Breast epithelium (tissue), 4 donors: ENCODE data around the gene PSMD4. TPM values are rescaled to one million over a fixed set of nuclear protein-coding genes. Genes with fewer than 3 reads are reported as not detected.

Experiments used
- DNase-seq, 2 donors: peaks; one replicate each; pipeline ENCODE4 v3.0.0-alpha.2; 2019; ENCODE audit warnings: low spot score in 2 of 2
- H3K27ac ChIP-seq, 2 donors: fragments of 200-600 bp; sonication (generic) in 1 of 2; one replicate each; pipeline ENCODE4 v1.5.1; 2016 to 2019; ENCODE audit warnings: mild to moderate bottlenecking in 1 of 2
- H3K27me3 ChIP-seq, 2 donors: fragments of 200-600 bp; sonication (generic) in 1 of 2; one replicate each; pipeline versions ENCODE4 v1.5.1 to v1.6.0; 2017 to 2019; ENCODE audit warnings: control low read depth in 1 of 2, mild to moderate bottlenecking in 1 of 2
- H3K36me3 ChIP-seq: fragments of 200-600 bp; one replicate; pipeline ENCODE4 v1.5.1; 2019
- H3K4me1 ChIP-seq, 2 donors: fragments of 200-600 bp; sonication (generic); one replicate each; pipeline ENCODE4 v1.5.1; 2016 to 2019; ENCODE audit warnings: control low read depth in 1 of 2
- H3K4me3 ChIP-seq, 3 donors: fragments of 200-600 bp; sonication (generic); 1 replicate in 2 of 3; 2 replicates in 1 of 3; pipeline ENCODE4 v1.5.1; 2016 to 2019; ENCODE audit warnings: mild to moderate bottlenecking in 3 of 3, moderate library complexity in 2 of 3
- H3K9me3 ChIP-seq, 2 donors: fragments of 200-600 bp; sonication (generic) in 1 of 2; one replicate each; pipeline ENCODE4 v1.5.1; 2016 to 2019; ENCODE audit warnings: control low read depth in 1 of 2
- POLR2A ChIP-seq: fragments of 450-650 bp; IDR thresholded peaks from one replicate; pipeline ENCODE4 v1.6.1; 2016; ENCODE audit warnings: antibody characterized with exemption, mild to moderate bottlenecking, moderate library complexity
- POLR2AphosphoS5 ChIP-seq, 3 donors: sonication (generic); formaldehyde crosslinking; IDR thresholded peaks; one replicate each; pipeline ENCODE4 v1.6.1; 2017; ENCODE audit warnings: antibody characterized with exemption in 3 of 3
- intact Hi-C: fragments of 100-400 bp; cut with DNase I; formaldehyde crosslinking; loops from one replicate; pipeline ENCODE4 v1.15.1; 2023; ENCODE audit warnings: low total_unique reads
- total RNA-seq, 3 donors: library from RNA; depleted of rRNA; stranded (reverse); fragments of >200 nt; gene quantifications; one replicate each; pipeline ENCODE4 v1.1.0, GENCODE V29; 2016
- TF ChIP-seq, protein P1 (sequence below), 3 donors: fragments of 450-650 bp; IDR thresholded peaks; one replicate each; pipeline ENCODE4 v1.5.1; 2016 to 2017; ENCODE audit warnings: antibody characterized with exemption in 3 of 3, mild to moderate bottlenecking in 3 of 3, moderate library complexity in 3 of 3

Gene PSMD4
- total RNA-seq, 3 donors from 2014 or later, result 108 to 188 (median 140) TPM

DNA sequence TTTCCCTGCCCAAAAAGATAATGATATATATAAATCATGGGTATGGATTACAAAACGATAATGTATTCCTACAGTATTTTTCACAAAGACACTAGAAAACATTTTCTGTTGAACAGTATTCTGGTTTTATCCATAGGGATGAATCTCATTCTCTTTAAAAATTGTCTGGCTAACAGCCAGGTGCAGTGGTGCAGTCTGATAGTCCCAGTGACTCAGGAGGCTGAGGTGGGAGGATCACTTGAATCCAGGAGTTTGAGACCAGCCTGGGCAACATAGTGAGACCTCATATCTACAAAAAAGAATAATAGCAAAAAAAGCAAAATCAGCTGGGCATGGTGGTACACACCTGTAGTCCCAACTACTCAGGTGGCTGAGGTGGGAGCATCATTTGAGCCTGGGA lies 32.9 kb upstream of the PSMD4 start:
- DNase-seq, result no peak
- Histone ChIP-seq H3K27ac (no peak overlapping the region), H3K27me3 (no peaks in the 10 kb centered on the region), H3K9me3 (no peaks in the 10 kb centered on the region), H3K4me3 (no peak overlapping the region), H3K4me1 (no peaks in the 10 kb centered on the region), H3K36me3 (no peaks in the 10 kb centered on the region)
- intact Hi-C loops, result no loop called here
- TF ChIP-seq POLR2AphosphoS5 (IDR thresholded peaks at IDR 0.05), result no peak
- TF ChIP-seq, protein P1, sequence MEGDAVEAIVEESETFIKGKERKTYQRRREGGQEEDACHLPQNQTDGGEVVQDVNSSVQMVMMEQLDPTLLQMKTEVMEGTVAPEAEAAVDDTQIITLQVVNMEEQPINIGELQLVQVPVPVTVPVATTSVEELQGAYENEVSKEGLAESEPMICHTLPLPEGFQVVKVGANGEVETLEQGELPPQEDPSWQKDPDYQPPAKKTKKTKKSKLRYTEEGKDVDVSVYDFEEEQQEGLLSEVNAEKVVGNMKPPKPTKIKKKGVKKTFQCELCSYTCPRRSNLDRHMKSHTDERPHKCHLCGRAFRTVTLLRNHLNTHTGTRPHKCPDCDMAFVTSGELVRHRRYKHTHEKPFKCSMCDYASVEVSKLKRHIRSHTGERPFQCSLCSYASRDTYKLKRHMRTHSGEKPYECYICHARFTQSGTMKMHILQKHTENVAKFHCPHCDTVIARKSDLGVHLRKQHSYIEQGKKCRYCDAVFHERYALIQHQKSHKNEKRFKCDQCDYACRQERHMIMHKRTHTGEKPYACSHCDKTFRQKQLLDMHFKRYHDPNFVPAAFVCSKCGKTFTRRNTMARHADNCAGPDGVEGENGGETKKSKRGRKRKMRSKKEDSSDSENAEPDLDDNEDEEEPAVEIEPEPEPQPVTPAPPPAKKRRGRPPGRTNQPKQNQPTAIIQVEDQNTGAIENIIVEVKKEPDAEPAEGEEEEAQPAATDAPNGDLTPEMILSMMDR (IDR thresholded peaks at IDR 0.05), result no peak
- TF ChIP-seq POLR2A, result no peak

DNA sequence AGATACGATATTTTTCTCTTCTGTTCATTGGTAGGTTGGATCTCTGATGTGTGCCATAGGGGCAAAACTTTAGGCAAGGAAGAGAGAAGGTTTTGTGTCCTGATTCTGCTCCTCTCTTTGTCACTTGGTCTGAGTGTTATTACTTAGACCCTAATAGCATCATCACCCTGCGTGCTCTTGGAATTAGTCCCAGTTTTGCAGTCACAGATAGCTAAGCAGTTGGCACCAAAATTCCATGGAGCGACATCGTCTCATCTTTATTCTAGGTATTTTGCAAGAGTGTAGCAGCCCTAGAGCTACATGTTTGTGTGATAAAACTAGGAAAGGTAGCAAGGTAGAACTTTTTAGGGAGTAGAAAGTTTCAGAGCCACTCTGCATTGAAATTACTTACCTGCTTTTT lies 32.4 kb upstream of the PSMD4 start:
- no peaks in the 10 kb centered on the region for H3K27me3 ChIP-seq
- no peaks in the 10 kb centered on the region for H3K9me3 ChIP-seq
- DNase-seq, result no peak
- H3K36me3 ChIP-seq, result no peaks in the 10 kb centered on the region
- TF ChIP-seq, protein P1 (IDR thresholded peaks at IDR 0.05), result no peak
- TF ChIP-seq POLR2A (no peak), POLR2AphosphoS5 (IDR thresholded peaks at IDR 0.05) (no peak)
- H3K4me3 ChIP-seq, result no peak overlapping the region
- H3K4me1 ChIP-seq, result no peaks in the 10 kb centered on the region
- no peak overlapping the region for H3K27ac ChIP-seq
- intact Hi-C loops, result no loop called here

DNA sequence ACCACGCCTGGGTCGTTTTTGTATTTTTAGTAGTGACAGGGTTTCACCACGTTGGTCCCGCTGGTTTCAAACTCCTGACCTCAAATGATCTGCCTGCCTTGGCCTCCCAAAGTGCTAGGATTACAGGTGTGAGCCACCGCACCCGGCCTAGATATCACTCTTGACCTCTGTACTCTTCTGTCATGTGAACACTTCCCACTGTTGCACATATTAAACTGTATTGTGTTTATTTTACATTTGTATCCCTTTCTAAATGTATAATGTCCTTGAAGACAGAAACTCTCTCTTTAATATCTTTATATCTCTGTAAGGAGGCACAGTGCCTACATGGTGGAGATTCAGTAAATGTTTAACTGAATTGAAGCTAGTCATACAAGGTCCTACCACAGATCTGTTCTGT lies 19.3 kb upstream of the PSMD4 start:
- intact Hi-C loops, result no loop called here
- DNase-seq, result no peak
- H3K27me3 ChIP-seq, result no peaks in the 10 kb centered on the region
- H3K4me1 ChIP-seq, result no peaks in the 10 kb centered on the region
- no peaks in the 10 kb centered on the region for H3K9me3 ChIP-seq
- no peak overlapping the region for H3K4me3 ChIP-seq
- no peak overlapping the region for H3K27ac ChIP-seq
- H3K36me3 ChIP-seq, result peaks cover 8% of the 10 kb centered on the region
- TF ChIP-seq, protein P1 (IDR thresholded peaks at IDR 0.05), result no peak
- TF ChIP-seq POLR2AphosphoS5 (IDR thresholded peaks at IDR 0.05) (no peak), POLR2A (no peak)

DNA sequence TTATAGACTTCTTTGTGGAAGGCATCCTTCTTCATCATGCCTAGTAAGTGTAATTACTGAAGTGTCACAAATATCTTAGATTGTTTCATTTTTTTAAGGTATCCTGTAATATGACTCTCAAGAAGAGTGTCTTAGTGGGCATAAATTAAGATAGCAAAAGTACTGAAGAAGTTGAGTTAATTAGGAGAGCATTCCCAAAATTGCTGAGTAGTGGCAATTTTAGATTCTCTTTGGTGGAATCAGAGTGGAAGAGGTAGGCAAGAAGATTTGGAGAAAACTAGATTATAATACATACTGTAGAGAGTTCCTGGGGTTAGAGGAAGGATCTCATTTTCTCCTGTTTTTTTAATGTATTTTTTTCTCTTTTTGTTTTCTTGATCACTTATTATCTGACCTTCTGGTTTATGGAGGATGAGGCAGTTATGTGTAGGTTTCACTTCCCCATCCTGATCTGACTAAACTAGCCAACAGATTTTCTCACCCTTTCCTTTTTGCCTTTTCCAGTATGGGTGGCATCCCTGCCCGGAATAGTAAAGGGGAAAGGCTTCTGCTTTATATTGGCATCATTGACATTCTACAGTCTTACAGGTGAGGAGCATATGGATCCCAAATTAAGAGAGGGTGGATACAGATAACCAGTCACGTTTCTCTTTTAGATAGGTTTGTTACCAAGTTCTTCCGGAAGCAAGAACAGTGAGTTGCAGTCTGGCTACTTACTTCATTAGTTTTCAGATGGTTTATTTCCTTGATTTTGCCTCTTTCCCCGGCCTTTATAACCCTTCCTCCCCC lies 16.7 kb upstream of the PSMD4 start:
- TF ChIP-seq POLR2A, result no peak
- TF ChIP-seq, protein P1 (IDR thresholded peaks at IDR 0.05), result no peak
- TF ChIP-seq POLR2AphosphoS5 (IDR thresholded peaks at IDR 0.05), result no peak
- intact Hi-C loops, result no loop called here
- no peaks in the 10 kb centered on the region for H3K27me3 ChIP-seq

DNA sequence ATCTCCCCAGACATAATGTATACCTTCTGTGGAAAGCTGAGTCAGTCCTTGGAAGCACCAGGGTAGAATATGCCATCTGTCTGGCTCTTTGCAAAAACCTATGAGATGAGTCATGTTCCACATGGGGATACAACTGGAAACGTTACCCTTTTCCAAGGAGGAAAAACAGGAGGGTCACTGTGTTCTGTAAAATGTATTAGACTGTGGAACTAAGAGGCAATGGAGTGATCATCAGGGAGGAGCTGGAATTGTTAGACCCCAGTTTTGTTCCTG lies 16.1 kb upstream of the PSMD4 start:
- Histone ChIP-seq H3K9me3 (no peaks in the 10 kb centered on the region), H3K27me3 (no peaks in the 10 kb centered on the region), H3K4me1 (no peaks in the 10 kb centered on the region), H3K4me3 (no peak overlapping the region), H3K36me3 (no peaks in the 10 kb centered on the region), H3K27ac (no peak overlapping the region)
- no peak for DNase-seq
- intact Hi-C loops, result no loop called here
- no peak for TF ChIP-seq POLR2A
- no peak for TF ChIP-seq POLR2AphosphoS5 (IDR thresholded peaks at IDR 0.05)
- TF ChIP-seq, protein P1 (IDR thresholded peaks at IDR 0.05), result no peak

More for the DNA sequence above, 16.7 kb upstream of the PSMD4 start:
- H3K36me3 ChIP-seq, result no peaks in the 10 kb centered on the region
- H3K27ac ChIP-seq, result no peak overlapping the region
- no peak overlapping the region for H3K4me3 ChIP-seq
- no peak for DNase-seq
- no peaks in the 10 kb centered on the region for H3K4me1 ChIP-seq
- no peaks in the 10 kb centered on the region for H3K9me3 ChIP-seq
